Mesendoderm (in vitro differentiated cells): ENCODE measurements around the gene CUL5.
A peak's percentile ranks its signal among the peaks of the same experiment; 100 is the strongest.

Experiments
- DNase-seq: peaks from one replicate; pipeline ENCODE4 v3.0.0; 2013
- H2AK5ac ChIP-seq: 2 replicates; pipeline ENCODE4 v1.6.1; 2013; ENCODE audit warnings: low read length, inconsistent platforms
- H2BK120ac ChIP-seq: 2 replicates; pipeline ENCODE4 v1.6.1; 2013; ENCODE audit warnings: low read depth, mild to moderate bottlenecking, low read length, moderate library complexity, mixed read lengths
- H2BK15ac ChIP-seq: replicated peaks from 2 replicates; pipeline ENCODE4 v1.6.1; 2013; ENCODE audit warnings: low read depth, mild to moderate bottlenecking, moderate library complexity
- H2BK5ac ChIP-seq: 2 replicates; pipeline ENCODE4 v1.6.1; 2013; ENCODE audit warnings: low read length, inconsistent platforms
- H3K18ac ChIP-seq: 2 replicates; pipeline ENCODE4 v1.6.1; 2013; ENCODE audit warnings: mild to moderate bottlenecking, low read length, mixed read lengths
- H3K23ac ChIP-seq: one replicate; pipeline ENCODE4 v1.6.1; 2013; ENCODE audit warnings: low read length
- H3K27ac ChIP-seq: 2 replicates; pipeline ENCODE4 v1.5.1; 2013; ENCODE audit warnings: low read depth, mild to moderate bottlenecking, inconsistent platforms, low read length, moderate library complexity
- H3K27me3 ChIP-seq: 2 replicates; pipeline ENCODE4 v1.6.1; 2013; ENCODE audit warnings: low read length, control low read depth, mild to moderate bottlenecking, inconsistent platforms; ENCODE audit not compliant: insufficient read depth, poor library complexity
- H3K36me3 ChIP-seq: 2 replicates; pipeline ENCODE4 v1.6.1; 2013; ENCODE audit warnings: low read length, inconsistent platforms; ENCODE audit not compliant: control insufficient read depth, insufficient read depth
- H3K4ac ChIP-seq: one replicate; pipeline ENCODE4 v1.6.1; 2013; ENCODE audit warnings: low read depth, mild to moderate bottlenecking, low read length, moderate library complexity
- H3K4me1 ChIP-seq: 2 replicates; pipeline ENCODE4 v1.6.1; 2013; ENCODE audit warnings: low read depth, low read length, inconsistent platforms; ENCODE audit not compliant: control insufficient read depth
- H3K4me2 ChIP-seq: 2 replicates; pipeline ENCODE4 v1.6.1; 2013; ENCODE audit warnings: low read length
- H3K4me3 ChIP-seq: 2 replicates; pipeline ENCODE4 v1.5.1; 2013; ENCODE audit warnings: mild to moderate bottlenecking, low read length
- H3K56ac ChIP-seq: one replicate; pipeline ENCODE4 v1.6.1; 2013; ENCODE audit warnings: low read length
- H3K79me1 ChIP-seq: 2 replicates; pipeline ENCODE4 v1.6.1; 2013; ENCODE audit warnings: low read length, inconsistent platforms
- H3K79me2 ChIP-seq: 2 replicates; pipeline ENCODE4 v1.6.1; 2013; ENCODE audit warnings: mild to moderate bottlenecking, low read length; ENCODE audit not compliant: control insufficient read depth, insufficient read depth
- H3K9ac ChIP-seq: 2 replicates; pipeline ENCODE4 v1.6.1; 2013; ENCODE audit warnings: low read length, inconsistent platforms
- H4K5ac ChIP-seq: one replicate; pipeline ENCODE4 v1.6.1; 2013; ENCODE audit warnings: low read length
- H4K8ac ChIP-seq: one replicate; pipeline ENCODE4 v1.6.1; 2013; ENCODE audit warnings: low read depth, mild to moderate bottlenecking, control low read depth, low read length, moderate library complexity
- WGBS: extraction: QIAGEN DNeasy Blood & Tissue Kit; methylation state at CpG from one replicate; pipeline ENCODE4 v1.1.7; 2013; ENCODE audit warnings: low lambda C conversion rate, missing lambda C conversion rate; ENCODE audit not compliant: insufficient coverage; ENCODE audit errors: extremely low coverage; 5-methylcytosine and 5-hydroxymethylcytosine counted together

Gene CUL5

GRCh38 chr11:107998761-107999160 is 9.9 kb upstream of the CUL5 start:
- Histone ChIP-seq H3K27me3 (no peaks in the 10 kb centered on the region), H3K9ac (no peak overlapping the region), H3K4ac (no peak overlapping the region), H3K27ac (no peak overlapping the region), H3K79me1 (no peaks in the 10 kb centered on the region), H3K79me2 (no peaks in the 10 kb centered on the region), H3K4me1 (no peaks in the 10 kb centered on the region), H4K5ac (no peak overlapping the region), H3K23ac (no peak overlapping the region), H3K4me2 (no peak overlapping the region), H3K18ac (no peak overlapping the region), H3K4me3 (no peak overlapping the region), H3K56ac (no peak overlapping the region), H2BK5ac (no peak overlapping the region), H2BK120ac (no peak overlapping the region), H3K36me3 (no peaks in the 10 kb centered on the region), H4K8ac (no peak overlapping the region), H2AK5ac (no peak overlapping the region), H2BK15ac (no peak overlapping the region)
- DNase-seq, result no peak
- WGBS, result no CpG with 5 or more reads among the region's 6 CpGs

DNA sequence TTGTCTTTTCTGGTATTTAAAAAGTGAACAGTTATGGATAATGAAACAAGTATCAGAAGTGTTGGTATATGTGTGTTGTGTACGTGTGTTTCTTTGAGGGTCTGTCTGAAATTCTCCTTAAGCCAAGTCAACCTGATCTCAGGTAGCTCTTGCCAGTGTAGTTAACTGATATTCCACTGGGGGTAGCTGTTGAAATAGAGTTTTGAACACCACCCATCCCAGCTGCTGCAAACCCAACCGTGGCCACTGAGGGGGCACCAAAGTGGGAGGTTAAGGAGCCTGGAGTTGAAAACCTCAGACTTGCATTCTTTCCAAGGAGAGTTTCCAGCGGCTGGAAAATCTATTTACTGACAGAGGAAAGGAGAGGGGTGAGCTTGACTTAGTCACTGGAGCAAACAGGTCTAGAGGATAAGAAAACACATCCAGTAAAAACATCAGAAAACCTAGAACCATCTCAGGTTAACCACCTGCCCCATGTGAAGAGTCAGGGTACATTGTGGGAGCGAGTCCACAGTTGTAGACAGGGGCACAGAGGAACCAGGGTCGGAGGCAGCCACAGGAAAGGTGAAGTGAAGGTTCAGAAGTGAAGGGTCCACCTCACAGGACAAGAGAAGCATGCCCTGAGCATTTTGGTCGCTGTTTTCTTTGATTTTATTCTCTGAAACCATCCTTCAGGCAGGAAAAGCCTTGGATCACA is 8.8 kb upstream of the CUL5 start:
- peak overlapping the region; percentile 67 for H3K56ac ChIP-seq
- no peak overlapping the region for H3K27ac ChIP-seq
- no peak overlapping the region for H3K18ac ChIP-seq
- H3K36me3 ChIP-seq, result no peaks in the 10 kb centered on the region
- H2AK5ac ChIP-seq, result no peak overlapping the region
- no peak overlapping the region for H3K9ac ChIP-seq
- no CpG with 5 or more reads among the region's 6 CpGs for WGBS
- H3K4me2 ChIP-seq, result no peak overlapping the region
- H2BK120ac ChIP-seq, result no peak overlapping the region
- no peak overlapping the region for H3K4ac ChIP-seq
- no peak overlapping the region for H3K23ac ChIP-seq
- H2BK5ac ChIP-seq, result no peak overlapping the region
- no peaks in the 10 kb centered on the region for H3K27me3 ChIP-seq
- H3K4me1 ChIP-seq, result no peaks in the 10 kb centered on the region
- H3K79me1 ChIP-seq, result no peaks in the 10 kb centered on the region
- no peak overlapping the region for H4K8ac ChIP-seq
- no peak overlapping the region for H2BK15ac ChIP-seq
- DNase-seq, result peak; percentile 92
- no peak overlapping the region for H4K5ac ChIP-seq
- no peaks in the 10 kb centered on the region for H3K79me2 ChIP-seq
- H3K4me3 ChIP-seq, result no peak overlapping the region

DNA sequence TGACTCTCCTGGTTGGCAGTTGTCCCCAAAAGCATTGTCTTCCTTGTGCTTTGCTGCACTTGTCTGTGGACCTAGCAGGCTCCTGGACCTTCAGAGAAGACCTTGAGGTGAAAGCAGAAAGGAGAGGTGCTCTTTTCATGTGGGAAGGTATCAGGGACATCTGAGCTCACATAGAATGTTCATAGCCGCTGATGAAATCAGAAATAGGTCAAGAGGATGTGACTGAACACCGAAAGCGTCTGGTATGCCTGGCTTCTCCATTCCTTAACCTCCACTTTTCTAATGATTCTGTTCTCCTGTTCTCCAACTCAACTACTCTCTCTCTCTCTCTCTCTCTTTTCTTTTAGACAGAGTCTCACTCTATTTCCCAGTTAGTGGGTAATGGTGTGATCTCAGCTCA is 6.2 kb upstream of the CUL5 start:
- no peaks in the 10 kb centered on the region for H3K79me2 ChIP-seq
- no CpG with 5 or more reads among the region's 3 CpGs for WGBS
- H3K23ac ChIP-seq, result no peak overlapping the region
- H4K8ac ChIP-seq, result no peak overlapping the region
- H3K18ac ChIP-seq, result no peak overlapping the region
- H2AK5ac ChIP-seq, result no peak overlapping the region
- no peak overlapping the region for H3K4me3 ChIP-seq
- H3K27ac ChIP-seq, result no peak overlapping the region
- no peak overlapping the region for H3K56ac ChIP-seq
- H2BK120ac ChIP-seq, result no peak overlapping the region
- H3K27me3 ChIP-seq, result no peaks in the 10 kb centered on the region
- H4K5ac ChIP-seq, result no peak overlapping the region
- no peak overlapping the region for H2BK15ac ChIP-seq
- H3K36me3 ChIP-seq, result no peaks in the 10 kb centered on the region
- no peaks in the 10 kb centered on the region for H3K4me1 ChIP-seq
- no peak for DNase-seq
- no peak overlapping the region for H3K4ac ChIP-seq
- H2BK5ac ChIP-seq, result no peak overlapping the region
- no peak overlapping the region for H3K9ac ChIP-seq
- no peak overlapping the region for H3K4me2 ChIP-seq
- no peaks in the 10 kb centered on the region for H3K79me1 ChIP-seq

DNA sequence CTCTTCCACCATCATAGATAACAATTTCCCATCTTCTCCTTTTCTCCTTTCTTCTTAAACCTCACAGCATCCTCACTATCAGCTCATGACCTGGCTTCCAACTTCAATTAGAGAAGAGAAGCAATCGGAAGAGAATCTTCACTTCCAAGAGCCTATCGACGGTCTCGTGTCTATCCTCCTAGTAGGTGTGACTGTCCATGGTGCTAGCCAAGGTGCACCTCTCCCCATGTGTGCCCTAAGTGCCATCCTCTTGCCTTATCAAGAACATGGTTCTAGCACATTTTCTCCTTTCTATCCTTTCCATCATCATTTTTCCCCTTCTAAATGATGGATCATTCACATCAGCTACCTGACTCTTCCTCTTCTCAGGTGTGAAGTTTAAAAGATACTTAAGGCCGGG is 5.1 kb upstream of the CUL5 start:
- WGBS, result no CpG with 5 or more reads among the region's 5 CpGs
- no peaks in the 10 kb centered on the region for H3K27me3 ChIP-seq
- H2BK15ac ChIP-seq, result no peak overlapping the region
- H3K9ac ChIP-seq, result no peak overlapping the region
- H4K5ac ChIP-seq, result no peak overlapping the region
- no peak overlapping the region for H3K4me2 ChIP-seq
- no peaks in the 10 kb centered on the region for H3K79me2 ChIP-seq
- H3K79me1 ChIP-seq, result no peaks in the 10 kb centered on the region
- H3K36me3 ChIP-seq, result no peaks in the 10 kb centered on the region
- no peak overlapping the region for H2BK5ac ChIP-seq
- no peak overlapping the region for H3K56ac ChIP-seq
- H4K8ac ChIP-seq, result no peak overlapping the region
- H2BK120ac ChIP-seq, result no peak overlapping the region
- no peak overlapping the region for H3K4me3 ChIP-seq
- H2AK5ac ChIP-seq, result no peak overlapping the region
- no peak overlapping the region for H3K4ac ChIP-seq
- no peak overlapping the region for H3K27ac ChIP-seq
- H3K4me1 ChIP-seq, result no peaks in the 10 kb centered on the region
- H3K18ac ChIP-seq, result no peak overlapping the region
- no peak for DNase-seq
- H3K23ac ChIP-seq, result no peak overlapping the region

DNA sequence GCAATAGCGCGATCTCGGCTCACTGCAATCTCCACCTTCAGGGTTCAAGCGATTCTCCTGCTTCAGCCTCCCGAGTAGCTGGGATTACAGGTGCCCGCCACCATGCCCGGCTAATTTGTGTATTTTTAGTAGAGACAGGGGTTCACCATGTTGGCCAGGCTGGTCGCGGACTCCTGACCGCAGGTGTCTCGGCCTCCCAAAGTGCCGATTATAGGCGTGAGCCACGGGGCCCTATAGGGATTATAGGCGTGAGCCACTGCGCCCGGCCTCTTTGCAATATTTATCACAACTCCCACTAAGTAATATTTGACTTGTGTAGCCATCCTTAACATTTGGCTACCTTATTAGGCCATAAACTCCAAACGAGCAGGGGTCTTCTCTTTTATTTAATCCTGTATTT is 879 bp upstream of the CUL5 start:
- H3K27me3 ChIP-seq, result no peaks in the 10 kb centered on the region
- peaks cover 19% of the 10 kb centered on the region for H3K79me2 ChIP-seq
- no peak overlapping the region for H4K8ac ChIP-seq
- no peak for DNase-seq
- H3K4ac ChIP-seq, result no peak overlapping the region
- H3K4me1 ChIP-seq, result no peaks in the 10 kb centered on the region
- H2BK120ac ChIP-seq, result no peak overlapping the region
- H3K56ac ChIP-seq, result no peak overlapping the region
- no CpG with 5 or more reads among the region's 18 CpGs for WGBS
- no peak overlapping the region for H3K23ac ChIP-seq
- H4K5ac ChIP-seq, result no peak overlapping the region
- H2BK5ac ChIP-seq, result no peak overlapping the region
- H3K27ac ChIP-seq, result no peak overlapping the region
- H2AK5ac ChIP-seq, result no peak overlapping the region
- no peak overlapping the region for H3K9ac ChIP-seq
- no peak overlapping the region for H2BK15ac ChIP-seq
- peaks cover 3% of the 10 kb centered on the region for H3K79me1 ChIP-seq
- H3K36me3 ChIP-seq, result no peaks in the 10 kb centered on the region
- no peak overlapping the region for H3K18ac ChIP-seq
- no peak overlapping the region for H3K4me2 ChIP-seq
- H3K4me3 ChIP-seq, result no peak overlapping the region
